GM23338 (cell line): ENCODE results near the gene C2orf92.

Experiments used
- CREB1 ChIP-seq: fragments of 250-450 bp; sonication (Bioruptor Pico); IDR thresholded peaks from 2 replicates; pipeline ENCODE4 v1.5.0; 2020; ENCODE audit warnings: low read depth, mild to moderate bottlenecking, moderate library complexity
- CTCF ChIP-seq, 2 experiments: fragments of 200-600 bp in 1 of 2; sonication (generic) in 1 of 2; conservative IDR thresholded peaks; 2 replicates each; pipeline versions ENCODE4 v1.5.1 to v1.6.1; 2016 to 2017; ENCODE audit warnings: antibody characterized with exemption in 2 of 2, low read depth in 2 of 2, mild to moderate bottlenecking in 2 of 2, moderate library complexity in 1 of 2
- ETS1 ChIP-seq: IDR thresholded peaks from 2 replicates; pipeline ENCODE4 v1.6.1; 2016; ENCODE audit warnings: antibody characterized with exemption
- EZH2 ChIP-seq: fragments of 200-600 bp; sonication (generic); IDR thresholded peaks from one replicate; pipeline ENCODE4 v1.8.0; 2017; ENCODE audit warnings: antibody characterized with exemption, mild to moderate bottlenecking, low read depth; ENCODE audit not compliant: unreplicated experiment
- EZH2phosphoT487 ChIP-seq: fragments of 200-600 bp; sonication (generic); IDR thresholded peaks from one replicate; pipeline ENCODE4 v1.8.1; 2018; ENCODE audit warnings: antibody characterized with exemption; ENCODE audit not compliant: unreplicated experiment
- NANOG ChIP-seq: IDR thresholded peaks from 2 replicates; pipeline ENCODE4 v1.6.1; 2016; ENCODE audit warnings: antibody characterized with exemption, borderline replicate concordance
- POLR2AphosphoS5 ChIP-seq: IDR thresholded peaks from 2 replicates; pipeline ENCODE4 v1.6.1; 2016; ENCODE audit warnings: antibody characterized with exemption, low read depth
- REST ChIP-seq: IDR thresholded peaks from one replicate; pipeline ENCODE4 v1.6.1; 2018; ENCODE audit warnings: antibody characterized with exemption; ENCODE audit not compliant: unreplicated experiment
- STAT1 ChIP-seq: IDR thresholded peaks from one replicate; pipeline ENCODE4 v1.6.1; 2016; ENCODE audit warnings: antibody characterized with exemption; ENCODE audit not compliant: unreplicated experiment
- ZNF331 ChIP-seq: fragments of 250-450 bp; sonication (Bioruptor Pico); IDR thresholded peaks from 2 replicates; pipeline ENCODE4 v1.5.0; 2020; ENCODE audit warnings: low read depth, mild to moderate bottlenecking, moderate library complexity

GRCh38 chr2:97739020-97739892, 69.7 kb downstream of the C2orf92 start:
- no peak for TF ChIP-seq REST
- TF ChIP-seq POLR2AphosphoS5, result no peak
- TF ChIP-seq EZH2, result no peak
- TF ChIP-seq CTCF (conservative IDR thresholded peaks at IDR 0.05; ENCODE audit: low read depth in 2 of 2), result no peak
- no peak for TF ChIP-seq EZH2phosphoT487
- no peak for TF ChIP-seq ETS1
- no peak for TF ChIP-seq STAT1
- no peak for TF ChIP-seq CREB1 (CRISPR knock-in tag)
- TF ChIP-seq NANOG, result no peak
- TF ChIP-seq ZNF331 (CRISPR knock-in tag), result no peak
